GM15510 (cell line): ENCODE measurements around the gene AKNA.
A peak's percentile ranks its signal among the peaks of the same experiment; 100 is the strongest.
"Not testable (repeated sequence)": the region's sequence is repeated elsewhere in the genome, so short reads cannot be mapped to it uniquely, and the experiment has no call there.

ENCODE experiments used
- POLR2A ChIP-seq: IDR thresholded peaks from 3 replicates; pipeline ENCODE4 v1.6.1; 2011; ENCODE audit warnings: borderline replicate concordance; ENCODE audit not compliant: insufficient read length; ENCODE audit errors: extremely low read depth

The AKNA gene

DNA sequence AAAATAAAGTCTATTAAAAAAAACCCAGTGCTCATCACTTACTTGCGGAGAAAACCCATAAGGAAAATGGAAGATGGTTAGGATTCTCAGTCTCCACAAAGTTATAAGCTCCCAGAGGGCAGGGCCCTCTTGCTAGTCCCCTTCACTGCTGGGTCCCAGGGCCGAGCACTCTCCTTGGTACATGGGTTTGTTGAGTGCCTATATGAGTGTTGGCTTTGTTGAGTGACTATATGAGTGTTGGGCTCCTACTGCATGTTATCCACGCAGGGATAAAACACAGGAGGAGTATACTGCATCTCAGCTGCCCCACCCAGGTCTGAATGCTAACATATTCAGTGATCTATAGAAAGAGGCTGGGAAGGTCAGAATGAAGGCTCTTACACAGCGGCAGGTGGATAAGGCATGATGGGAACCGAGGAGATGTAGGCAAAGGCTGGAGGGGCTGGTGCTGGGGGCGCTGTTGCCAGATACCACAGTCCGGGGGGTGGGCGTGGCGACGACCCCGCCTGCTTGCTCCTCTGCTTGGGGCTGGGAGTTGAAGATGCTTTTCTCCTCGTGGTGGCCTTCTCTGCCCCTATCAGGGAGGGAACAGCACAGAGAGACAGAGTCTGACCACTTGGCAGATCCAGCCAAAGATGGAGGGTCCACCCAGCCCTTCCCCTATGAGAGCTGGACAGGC is 46.5 kb downstream of the AKNA start:
- TF ChIP-seq POLR2A, result peak; percentile 4

- no peak for TF ChIP-seq POLR2A
Observed at GRCh38 chr9:114339130-114339908, 48.5 kb downstream of the AKNA start.

GRCh38 chr9:114338187-114338586 is 49.6 kb downstream of the AKNA start:
- TF ChIP-seq POLR2A, result no peak

- no peak for TF ChIP-seq POLR2A
Observed at GRCh38 chr9:114336699-114337395, 50.9 kb downstream of the AKNA start.

- TF ChIP-seq POLR2A, result no peak
Observed at GRCh38 chr9:114336157-114336556, 51.6 kb downstream of the AKNA start.

DNA sequence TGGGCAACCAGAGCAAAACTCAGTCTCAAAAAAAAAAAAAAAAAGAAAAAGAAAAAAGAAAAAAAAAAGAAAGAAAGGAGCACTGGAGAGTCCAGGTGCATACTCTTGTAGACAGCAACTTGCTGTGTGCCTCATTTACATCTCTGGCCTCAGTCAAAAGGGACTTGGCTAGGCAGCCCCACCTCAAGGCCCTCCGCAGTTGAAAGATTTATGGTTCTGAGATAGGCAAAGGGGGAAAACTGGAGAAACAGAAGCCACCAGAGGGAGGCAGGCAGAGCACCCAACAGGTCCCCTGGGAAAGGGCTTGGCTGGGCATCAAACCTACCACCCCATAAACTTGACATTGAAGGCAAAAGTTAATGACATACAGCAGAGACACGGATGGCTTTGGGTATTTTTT is 52.0 kb downstream of the AKNA start:
- no peak for TF ChIP-seq POLR2A

DNA sequence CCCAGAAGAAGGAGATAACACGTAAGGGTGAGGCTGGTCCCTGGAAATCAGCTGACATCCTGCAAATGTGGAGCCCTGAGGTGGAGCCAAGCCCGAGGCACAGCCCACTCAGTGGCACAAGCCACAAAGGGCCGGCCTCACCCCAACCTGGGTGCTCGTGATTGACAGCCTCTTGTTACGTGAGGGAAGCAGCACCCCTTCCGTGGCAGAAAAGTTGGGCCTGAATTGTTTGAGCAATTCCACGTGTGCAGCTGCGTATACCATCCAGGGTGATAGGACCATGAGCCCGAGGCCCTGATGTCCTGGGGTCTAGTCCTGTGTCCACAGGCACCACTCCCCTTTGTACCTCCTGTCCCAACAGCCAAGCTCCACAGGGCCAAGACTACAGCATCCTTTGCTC is 53.3 kb downstream of the AKNA start:
- TF ChIP-seq POLR2A, result no peak

- TF ChIP-seq POLR2A, result no peak
Observed at GRCh38 chr9:114330636-114331035, 57.1 kb downstream of the AKNA start.

GRCh38 chr9:114329625-114330022 is 58.2 kb downstream of the AKNA start, which contains the start of gene ORM2:
Gene ORM2, plus strand, starts transcription at chr9:114329869. Its CDS starts 36 bp downstream, at chr9:114329905.
- TF ChIP-seq POLR2A, result not testable (repeated sequence)

DNA sequence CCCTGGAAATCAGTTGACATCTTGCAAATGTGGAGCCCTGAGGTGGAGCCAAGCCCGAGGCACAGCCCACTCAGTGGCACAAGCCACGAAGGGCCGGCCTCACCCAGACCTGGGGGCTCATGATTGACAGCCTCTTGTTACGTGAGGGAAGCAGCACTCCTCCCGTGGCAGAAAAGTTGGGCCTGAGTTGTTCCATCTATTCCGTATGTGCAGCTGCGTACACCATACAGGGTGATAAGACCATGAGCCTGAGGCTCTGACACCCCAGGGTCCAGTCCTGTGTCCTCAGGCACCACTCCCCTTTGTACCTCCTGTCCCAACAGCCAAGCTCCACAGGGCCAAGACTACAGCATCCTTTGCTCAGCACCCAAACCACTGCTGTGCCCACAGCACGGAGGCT is 60.0 kb downstream of the AKNA start:
- TF ChIP-seq POLR2A, result no peak

- no peak for TF ChIP-seq POLR2A
Observed at GRCh38 chr9:114324492-114324891, 63.3 kb downstream of the AKNA start.

DNA sequence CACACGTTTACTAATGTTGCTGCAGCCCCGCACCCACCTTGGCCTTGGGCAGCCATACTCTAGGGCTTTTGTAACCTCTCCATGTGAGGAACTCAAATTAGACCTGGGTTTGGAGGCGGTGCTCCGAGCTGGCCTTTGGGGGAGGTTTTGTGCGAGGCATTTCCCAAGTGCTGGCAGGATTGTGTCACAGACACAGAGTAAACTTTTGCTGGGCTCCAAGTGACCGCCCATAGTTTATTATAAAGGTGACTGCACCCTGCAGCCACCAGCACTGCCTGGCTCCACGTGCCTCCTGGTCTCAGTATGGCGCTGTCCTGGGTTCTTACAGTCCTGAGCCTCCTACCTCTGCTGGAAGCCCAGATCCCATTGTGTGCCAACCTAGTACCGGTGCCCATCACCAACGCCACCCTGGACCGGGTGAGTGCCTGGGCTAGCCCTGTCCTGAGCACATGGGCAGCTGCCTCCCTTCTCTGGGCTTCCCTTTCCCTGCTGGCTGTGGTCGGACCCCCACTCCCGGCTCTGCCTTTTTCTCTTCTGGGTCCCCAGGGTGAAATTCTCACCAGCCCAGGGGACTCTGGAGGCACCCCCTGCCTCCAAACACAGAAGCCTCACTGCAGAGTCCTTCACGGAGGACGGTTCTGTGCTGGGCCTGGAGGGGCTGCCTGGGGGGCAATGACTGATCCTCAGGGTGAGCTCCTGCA is 64.8 kb downstream of the AKNA start, which contains the start of gene ORM1:
ORM1 (plus strand) TSS at position 268 of the 701 bp plus-strand sequence; CDS start at position 304, 36 bp downstream.
- TF ChIP-seq POLR2A, result not testable (repeated sequence)

DNA sequence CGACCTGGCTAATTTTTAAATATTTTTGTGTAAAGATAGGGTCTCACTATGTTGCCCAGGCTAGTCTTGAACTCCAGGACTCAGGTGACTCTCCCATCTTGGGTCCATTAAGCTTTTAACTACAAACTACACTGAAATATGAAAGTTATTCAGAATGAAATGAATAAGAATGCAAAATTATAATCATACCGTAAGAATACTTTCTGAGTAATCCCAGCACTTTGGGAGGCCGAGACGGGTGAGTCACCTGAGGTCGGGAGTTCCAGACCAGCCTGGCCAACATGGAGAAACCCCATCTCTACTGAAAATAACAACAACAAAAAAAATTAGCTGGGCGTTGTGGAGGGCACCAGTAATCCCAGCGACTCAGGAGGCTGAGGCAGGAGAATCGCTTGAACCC is 66.0 kb downstream of the AKNA start:
- no peak for TF ChIP-seq POLR2A

DNA sequence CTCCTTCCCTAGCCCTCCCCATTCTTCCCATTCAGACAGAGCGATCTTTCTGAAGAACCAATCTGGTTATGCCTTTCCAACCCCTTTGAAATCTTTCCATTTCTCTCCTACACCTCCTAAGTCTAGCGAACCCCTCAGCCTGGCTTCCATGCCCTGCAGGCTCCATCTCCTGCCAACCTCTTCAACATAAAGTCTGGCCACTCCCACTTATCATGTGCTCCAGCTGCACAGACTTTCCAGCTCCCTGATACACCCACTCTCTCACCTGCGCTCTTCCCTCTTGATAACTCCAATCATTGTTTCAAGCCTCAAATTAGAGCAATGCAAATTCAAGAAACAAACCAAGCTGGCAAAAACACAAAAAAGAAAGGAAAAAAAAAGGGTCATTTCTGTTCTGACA is 68.6 kb downstream of the AKNA start:
- no peak for TF ChIP-seq POLR2A

DNA sequence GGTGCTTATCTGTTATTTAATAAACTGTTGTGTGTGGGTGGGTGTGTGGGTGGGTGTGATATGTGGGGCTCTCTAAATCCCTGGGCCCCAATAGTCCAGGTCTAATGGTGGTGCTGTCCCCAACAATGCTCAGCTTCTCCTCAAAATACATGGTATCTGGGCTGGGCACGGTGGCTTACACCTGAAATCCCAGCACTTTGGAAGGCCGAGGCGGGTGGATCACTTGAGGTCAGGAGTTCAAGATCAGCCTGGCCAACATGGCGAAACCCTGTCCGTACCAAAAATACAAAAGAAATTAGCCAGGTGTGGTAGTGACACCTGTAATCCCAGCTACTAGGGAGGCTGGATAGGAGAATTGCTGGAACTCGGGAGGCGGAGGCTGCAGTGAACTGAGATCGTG is 69.4 kb downstream of the AKNA start:
- TF ChIP-seq POLR2A, result no peak
